Fibroblast of mammary gland (primary cell): Measurements from ENCODE around the gene NANOGP8.

Experiments used
- DNase-seq: peaks from one replicate; pipeline ENCODE4 v3.0.0-alpha.2; 2010; ENCODE audit warnings: low read depth
- H3K4me3 ChIP-seq: 2 replicates; pipeline ENCODE4 v1.5.1; 2011; ENCODE audit warnings: low read depth, mild to moderate bottlenecking, low read length, moderate library complexity; ENCODE audit not compliant: control insufficient read depth
- CTCF ChIP-seq: conservative IDR thresholded peaks from 2 replicates; pipeline ENCODE4 v1.5.1; 2011; ENCODE audit warnings: low read depth, low read length, inconsistent platforms; ENCODE audit not compliant: control insufficient read depth, insufficient read depth

NANOGP8 gene

DNA sequence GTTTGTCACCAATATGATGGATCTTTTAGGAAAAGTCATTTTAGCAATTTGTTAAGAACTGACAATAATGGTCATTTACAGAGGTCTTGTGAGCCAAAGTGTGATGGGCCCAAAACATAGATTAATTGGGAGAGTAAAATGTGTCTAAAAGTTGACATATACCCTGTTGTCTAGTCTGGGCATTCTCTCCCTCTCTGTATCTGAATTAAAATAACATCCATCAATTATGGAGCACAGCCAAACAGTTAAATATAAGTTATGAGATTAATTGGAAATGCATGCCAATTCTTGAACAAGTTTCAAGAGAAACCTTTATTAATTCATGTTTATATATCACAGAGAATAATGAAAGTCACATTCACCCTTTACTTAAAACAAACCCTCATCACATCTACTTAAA is 13.6 kb upstream of the NANOGP8 start:
- no peak for DNase-seq
- no peak for TF ChIP-seq CTCF
- no peak overlapping the region for H3K4me3 ChIP-seq

GRCh38 chr15:35095941-35096340 is 10.8 kb upstream of the NANOGP8 start:
- no peak for TF ChIP-seq CTCF
- no peak for DNase-seq
- H3K4me3 ChIP-seq = no peak overlapping the region

DNA sequence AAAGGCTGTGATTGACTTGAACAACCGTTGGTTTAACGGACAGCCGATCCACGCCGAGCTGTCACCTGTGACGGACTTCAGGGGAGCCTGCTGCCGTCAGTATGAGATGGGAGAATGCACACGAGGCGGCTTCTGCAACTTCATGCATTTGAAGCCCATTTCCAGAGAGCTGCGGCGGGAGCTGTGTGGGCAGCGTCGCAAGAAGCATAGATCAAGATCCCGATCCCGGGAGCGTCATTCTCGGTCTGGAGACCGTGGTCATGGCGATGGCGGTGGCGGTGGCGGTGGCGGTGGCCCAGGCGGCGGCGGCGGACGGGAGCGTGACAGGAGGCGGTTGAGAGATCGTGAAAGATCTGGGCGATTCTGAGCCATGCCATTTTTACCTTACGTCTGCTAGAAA is 7.8 kb upstream of the NANOGP8 start:
- TF ChIP-seq CTCF = no peak
- H3K4me3 ChIP-seq = no peak overlapping the region
- no peak for DNase-seq

DNA sequence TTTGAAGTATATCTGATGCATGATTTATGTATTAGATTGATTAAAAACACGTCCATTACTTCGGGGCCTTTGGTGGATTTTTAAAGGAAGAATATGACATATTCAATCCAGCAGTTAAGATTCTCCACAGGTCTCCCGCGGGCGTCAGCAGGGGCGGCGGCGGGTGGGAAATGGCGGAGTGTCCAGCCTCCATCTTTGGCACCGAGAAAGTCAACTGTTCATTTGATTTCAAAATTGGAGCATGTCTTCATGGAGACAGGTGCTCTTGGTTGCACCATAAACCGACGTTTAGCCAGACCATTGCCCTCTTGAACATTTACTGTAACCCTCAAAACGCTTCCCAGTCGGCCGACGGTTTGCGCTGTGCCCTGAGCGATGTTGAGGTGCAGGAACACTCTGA is 7.2 kb upstream of the NANOGP8 start:
- DNase-seq = no peak
- TF ChIP-seq CTCF = no peak
- no peak overlapping the region for H3K4me3 ChIP-seq

DNA sequence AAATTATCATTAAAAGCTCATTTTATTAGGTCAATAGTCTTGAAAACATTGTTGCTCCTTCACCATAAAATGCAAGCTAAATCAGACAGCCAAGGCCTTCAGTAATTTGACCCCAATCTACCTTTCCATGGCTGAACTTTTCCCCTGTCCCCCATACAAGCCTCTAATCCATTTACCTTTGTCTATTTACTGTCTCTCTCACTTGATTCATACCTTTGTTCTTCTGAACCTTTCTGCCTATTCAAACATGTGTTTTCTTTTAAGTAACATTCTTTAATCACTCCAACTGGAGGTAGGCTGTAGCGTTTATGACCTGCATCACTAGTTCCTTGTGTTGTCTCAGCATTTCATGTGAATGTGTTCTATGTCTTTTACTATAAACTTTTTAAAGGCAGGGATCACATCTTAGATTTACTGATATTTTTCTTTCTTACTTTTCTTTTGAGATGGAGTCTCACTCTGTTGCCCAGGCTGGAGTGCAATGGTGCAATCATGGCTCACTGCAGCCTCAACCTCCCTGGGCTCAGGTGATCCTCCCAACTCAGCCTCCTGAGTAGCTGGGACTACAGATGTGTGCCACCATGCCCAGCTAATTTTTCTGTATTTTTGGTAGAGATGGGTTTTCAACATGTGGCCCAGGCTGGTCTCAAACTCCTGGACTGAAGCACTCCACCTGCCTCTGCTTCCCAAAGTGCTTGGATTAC is 5.2 kb upstream of the NANOGP8 start:
- no peak for DNase-seq
- no peak for TF ChIP-seq CTCF
- no peak overlapping the region for H3K4me3 ChIP-seq

GRCh38 chr15:35089551-35089950 is 4.5 kb upstream of the NANOGP8 start:
- no peak overlapping the region for H3K4me3 ChIP-seq
- no peak for DNase-seq
- TF ChIP-seq CTCF = no peak

DNA sequence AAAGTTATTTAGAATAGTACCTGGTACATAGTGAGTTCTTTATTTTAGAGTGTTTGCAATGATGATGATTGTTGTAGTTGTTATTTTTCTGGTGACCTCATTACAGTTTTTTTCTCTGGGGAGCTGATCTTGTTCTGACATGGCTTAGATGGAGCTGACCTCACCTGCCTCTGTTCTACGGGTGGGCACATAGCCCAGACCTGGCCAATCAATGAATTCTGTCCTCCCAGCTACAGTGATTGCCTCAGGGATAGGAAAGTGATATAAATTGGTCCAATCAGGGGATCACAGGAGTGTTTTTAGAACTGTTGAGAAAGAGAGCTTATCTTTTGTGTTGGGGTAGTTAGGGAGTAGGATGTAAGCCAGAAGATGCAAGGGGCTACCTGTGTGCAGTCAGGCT is 3.2 kb upstream of the NANOGP8 start:
- no peak for TF ChIP-seq CTCF
- no peak for DNase-seq

More for the DNA sequence above, 3.2 kb upstream of the NANOGP8 start:
- no peak overlapping the region for H3K4me3 ChIP-seq
